Measurements from ENCODE around the gene SCTR.

The SCTR gene

GRCh38 chr2:119523952-119524694 is at the start of gene SCTR:
Gene SCTR (minus strand): TSS chr2:119524483. CDS start chr2:119524226, 257 bp downstream.
- H3K9me3 ChIP-seq (ENCODE audit: control insufficient read depth in 1 of 2, low read length in 2 of 2), result no peaks in the 10 kb centered on the region
- peaks cover 4 to 7% of the 10 kb centered on the region in 2 donors for H3K27me3 ChIP-seq (ENCODE audit: control insufficient read depth in 1 of 2, insufficient read depth in 2 of 2, low read length in 2 of 2)
- no peak within 1 kb of the TSS for H3K27ac ChIP-seq (ENCODE audit: low read depth, low read length)
- peak within 1 kb of the TSS; percentile 66 to 81 for H3K9ac ChIP-seq (ENCODE audit: low read depth in 1 of 2, low read length in 2 of 2)
- peaks cover 20 to 21% of the 10 kb centered on the region in 2 donors for H3K4me1 ChIP-seq (ENCODE audit: control insufficient read depth in 1 of 2, insufficient read depth in 2 of 2, low read length in 2 of 2)
- no peaks in the 10 kb centered on the region for H3K36me3 ChIP-seq (ENCODE audit: control insufficient read depth in 1 of 2, insufficient read depth in 2 of 2, low read length in 2 of 2)
- H3K4me3 ChIP-seq (ENCODE audit: low read depth in 1 of 2, low read length in 2 of 2), result peak within 1 kb of the TSS; percentile 74 to 78

- Histone ChIP-seq H3K27ac (ENCODE audit: low read depth, low read length) (no peak overlapping the region), H3K27me3 (ENCODE audit: control insufficient read depth in 1 of 2, insufficient read depth in 2 of 2, low read length in 2 of 2) (no peaks in the 10 kb centered on the region), H3K4me1 (ENCODE audit: control insufficient read depth in 1 of 2, insufficient read depth in 2 of 2, low read length in 2 of 2) (no peaks in the 10 kb centered on the region), H3K4me3 (ENCODE audit: low read depth in 1 of 2, low read length in 2 of 2) (no peak overlapping the region), H3K9ac (ENCODE audit: low read depth in 1 of 2, low read length in 2 of 2) (no peak overlapping the region), H3K9me3 (ENCODE audit: control insufficient read depth in 1 of 2, low read length in 2 of 2) (peaks cover 3 to 5% of the 10 kb centered on the region in 2 donors), H3K36me3 (ENCODE audit: control insufficient read depth in 1 of 2, insufficient read depth in 2 of 2, low read length in 2 of 2) (no peaks in the 10 kb centered on the region)
Observed at GRCh38 chr2:119567292-119567691, 43.0 kb upstream of the SCTR start.

GRCh38 chr2:119565481-119565880 is 41.2 kb upstream of the SCTR start:
- Histone ChIP-seq H3K27me3 (ENCODE audit: control insufficient read depth in 1 of 2, insufficient read depth in 2 of 2, low read length in 2 of 2) (no peaks in the 10 kb centered on the region), H3K9ac (ENCODE audit: low read depth in 1 of 2, low read length in 2 of 2) (no peak overlapping the region), H3K9me3 (ENCODE audit: control insufficient read depth in 1 of 2, low read length in 2 of 2) (peaks cover 3 to 5% of the 10 kb centered on the region in 2 donors), H3K4me1 (ENCODE audit: control insufficient read depth in 1 of 2, insufficient read depth in 2 of 2, low read length in 2 of 2) (no peaks in the 10 kb centered on the region), H3K36me3 (ENCODE audit: control insufficient read depth in 1 of 2, insufficient read depth in 2 of 2, low read length in 2 of 2) (no peaks in the 10 kb centered on the region), H3K27ac (ENCODE audit: low read depth, low read length) (no peak overlapping the region), H3K4me3 (ENCODE audit: low read depth in 1 of 2, low read length in 2 of 2) (no peak overlapping the region)

GRCh38 chr2:119553687-119554344 is 29.5 kb upstream of the SCTR start:
- no peak overlapping the region for H3K4me3 ChIP-seq (ENCODE audit: low read depth in 1 of 2, low read length in 2 of 2)
- no peaks in the 10 kb centered on the region for H3K9me3 ChIP-seq (ENCODE audit: control insufficient read depth in 1 of 2, low read length in 2 of 2)
- peaks cover 0 to 6% of the 10 kb centered on the region in 2 donors for H3K36me3 ChIP-seq (ENCODE audit: control insufficient read depth in 1 of 2, insufficient read depth in 2 of 2, low read length in 2 of 2)
- H3K27ac ChIP-seq (ENCODE audit: low read depth, low read length), result no peak overlapping the region
- H3K4me1 ChIP-seq (ENCODE audit: control insufficient read depth in 1 of 2, insufficient read depth in 2 of 2, low read length in 2 of 2), result peaks cover 14 to 16% of the 10 kb centered on the region in 2 donors
- no peaks in the 10 kb centered on the region for H3K27me3 ChIP-seq (ENCODE audit: control insufficient read depth in 1 of 2, insufficient read depth in 2 of 2, low read length in 2 of 2)
- H3K9ac ChIP-seq (ENCODE audit: low read depth in 1 of 2, low read length in 2 of 2), result no peak overlapping the region

- Histone ChIP-seq H3K27ac (ENCODE audit: low read depth, low read length) (no peak overlapping the region), H3K36me3 (ENCODE audit: control insufficient read depth in 1 of 2, insufficient read depth in 2 of 2, low read length in 2 of 2) (peaks cover 0 to 6% of the 10 kb centered on the region in 2 donors), H3K9ac (ENCODE audit: low read depth in 1 of 2, low read length in 2 of 2) (no peak overlapping the region), H3K4me1 (ENCODE audit: control insufficient read depth in 1 of 2, insufficient read depth in 2 of 2, low read length in 2 of 2) (peaks cover 17 to 20% of the 10 kb centered on the region in 2 donors), H3K4me3 (ENCODE audit: low read depth in 1 of 2, low read length in 2 of 2) (no peak overlapping the region), H3K27me3 (ENCODE audit: control insufficient read depth in 1 of 2, insufficient read depth in 2 of 2, low read length in 2 of 2) (no peaks in the 10 kb centered on the region), H3K9me3 (ENCODE audit: control insufficient read depth in 1 of 2, low read length in 2 of 2) (no peaks in the 10 kb centered on the region)
Observed at GRCh38 chr2:119552902-119553301, 28.6 kb upstream of the SCTR start.

DNA sequence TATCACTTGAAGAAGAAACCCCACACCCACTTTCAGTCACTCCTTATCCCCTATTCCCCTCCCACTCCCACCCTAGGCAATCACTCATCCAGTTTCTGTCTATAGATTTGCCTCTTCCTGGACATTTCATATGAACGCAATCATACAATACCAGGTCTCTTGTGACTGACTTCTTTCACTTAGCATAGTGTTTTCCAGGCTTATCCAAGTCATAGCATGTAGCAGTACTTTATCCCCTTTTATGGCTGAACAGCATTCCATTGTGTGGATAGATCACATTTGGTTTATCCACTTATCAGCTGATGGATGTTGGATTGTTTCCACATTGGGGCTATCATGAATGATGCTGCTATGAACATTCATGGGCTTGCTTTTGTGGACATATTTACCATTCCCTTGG is 26.6 kb upstream of the SCTR start:
- no peaks in the 10 kb centered on the region for H3K36me3 ChIP-seq (ENCODE audit: control insufficient read depth in 1 of 2, insufficient read depth in 2 of 2, low read length in 2 of 2)
- H3K9ac ChIP-seq (ENCODE audit: low read depth in 1 of 2, low read length in 2 of 2), result no peak overlapping the region
- H3K4me1 ChIP-seq (ENCODE audit: control insufficient read depth in 1 of 2, insufficient read depth in 2 of 2, low read length in 2 of 2), result peaks cover 28 to 32% of the 10 kb centered on the region in 2 donors
- no peak overlapping the region for H3K27ac ChIP-seq (ENCODE audit: low read depth, low read length)
- H3K4me3 ChIP-seq (ENCODE audit: low read depth in 1 of 2, low read length in 2 of 2), result no peak overlapping the region
- H3K27me3 ChIP-seq (ENCODE audit: control insufficient read depth in 1 of 2, insufficient read depth in 2 of 2, low read length in 2 of 2), result no peaks in the 10 kb centered on the region
- no peaks in the 10 kb centered on the region for H3K9me3 ChIP-seq (ENCODE audit: control insufficient read depth in 1 of 2, low read length in 2 of 2)

DNA sequence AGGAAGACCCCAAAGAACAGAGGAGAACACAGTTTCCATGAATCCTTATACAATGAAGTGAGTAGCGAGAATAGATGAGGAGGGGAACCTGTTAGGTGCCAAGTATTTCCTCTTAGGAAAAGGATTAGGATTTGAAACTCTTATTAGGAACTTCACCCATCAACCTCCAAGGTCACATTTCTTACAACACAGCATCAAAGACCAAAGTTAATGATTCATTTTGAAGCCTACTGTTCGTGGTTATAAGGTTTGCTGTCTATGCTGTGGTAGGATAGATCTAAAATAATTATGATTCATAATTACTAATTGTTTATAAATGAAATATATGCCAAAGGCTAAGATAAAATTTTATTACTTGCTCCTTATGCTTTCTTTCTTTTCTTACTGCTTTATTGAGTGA is 26.1 kb upstream of the SCTR start:
- Histone ChIP-seq H3K4me1 (ENCODE audit: control insufficient read depth in 1 of 2, insufficient read depth in 2 of 2, low read length in 2 of 2) (peaks cover 33 to 37% of the 10 kb centered on the region in 2 donors), H3K9ac (ENCODE audit: low read depth in 1 of 2, low read length in 2 of 2) (no peak overlapping the region), H3K36me3 (ENCODE audit: control insufficient read depth in 1 of 2, insufficient read depth in 2 of 2, low read length in 2 of 2) (no peaks in the 10 kb centered on the region), H3K4me3 (ENCODE audit: low read depth in 1 of 2, low read length in 2 of 2) (no peak overlapping the region), H3K9me3 (ENCODE audit: control insufficient read depth in 1 of 2, low read length in 2 of 2) (no peaks in the 10 kb centered on the region), H3K27ac (ENCODE audit: low read depth, low read length) (no peak overlapping the region), H3K27me3 (ENCODE audit: control insufficient read depth in 1 of 2, insufficient read depth in 2 of 2, low read length in 2 of 2) (no peaks in the 10 kb centered on the region)

DNA sequence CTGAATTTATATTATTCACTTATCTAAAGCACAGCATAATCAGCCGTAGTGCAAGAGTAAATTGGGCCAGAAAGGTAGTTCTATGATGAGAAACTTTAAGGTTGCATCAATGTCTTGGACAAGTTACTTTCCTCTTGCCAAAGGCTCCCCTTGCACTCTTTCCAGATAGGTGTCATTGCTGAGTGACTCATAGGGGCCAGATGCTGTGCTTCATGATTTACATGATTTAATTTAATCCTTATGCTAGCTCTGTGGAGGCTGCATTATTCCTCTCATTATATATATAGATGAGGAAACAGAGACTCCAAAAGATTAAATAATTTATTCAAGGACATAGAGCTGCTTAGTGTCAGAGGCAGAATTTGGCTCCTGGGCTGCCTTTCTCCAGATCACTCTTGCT is 25.0 kb upstream of the SCTR start:
- no peak overlapping the region for H3K27ac ChIP-seq (ENCODE audit: low read depth, low read length)
- H3K4me3 ChIP-seq (ENCODE audit: low read depth in 1 of 2, low read length in 2 of 2), result peak overlapping the region in 1 of 2 donors; percentile 7
- no peaks in the 10 kb centered on the region for H3K9me3 ChIP-seq (ENCODE audit: control insufficient read depth in 1 of 2, low read length in 2 of 2)
- H3K4me1 ChIP-seq (ENCODE audit: control insufficient read depth in 1 of 2, insufficient read depth in 2 of 2, low read length in 2 of 2), result peaks cover 39 to 40% of the 10 kb centered on the region in 2 donors
- no peak overlapping the region for H3K9ac ChIP-seq (ENCODE audit: low read depth in 1 of 2, low read length in 2 of 2)
- H3K36me3 ChIP-seq (ENCODE audit: control insufficient read depth in 1 of 2, insufficient read depth in 2 of 2, low read length in 2 of 2), result no peaks in the 10 kb centered on the region
- H3K27me3 ChIP-seq (ENCODE audit: control insufficient read depth in 1 of 2, insufficient read depth in 2 of 2, low read length in 2 of 2), result no peaks in the 10 kb centered on the region

DNA sequence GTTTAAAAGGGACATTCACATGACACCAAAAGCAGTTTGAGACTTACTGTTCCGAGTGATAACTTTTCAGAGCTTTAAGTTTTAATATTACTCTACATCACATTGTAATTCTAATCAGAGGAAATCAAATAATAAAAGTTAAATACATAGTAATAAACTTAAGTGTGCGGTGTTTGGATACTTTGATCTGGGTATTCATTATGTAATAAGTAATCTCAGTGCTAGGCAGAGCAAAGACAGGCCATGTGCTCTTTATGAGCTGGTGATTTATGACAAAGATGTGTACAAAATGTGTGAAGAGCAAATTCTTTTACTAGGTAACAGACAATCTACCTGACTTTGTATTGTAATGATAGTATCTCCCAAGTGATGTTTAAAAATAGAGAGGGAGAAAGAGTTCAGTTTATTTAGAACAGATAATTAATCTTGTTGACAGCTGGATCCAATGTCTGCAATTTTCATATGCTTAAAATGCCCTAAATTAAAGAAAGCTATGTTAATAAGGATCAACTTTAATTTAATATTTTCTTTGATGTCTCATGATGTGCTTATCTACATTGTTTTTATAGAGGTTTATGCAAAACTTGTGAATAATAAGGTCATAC is 24.3 kb upstream of the SCTR start:
- Histone ChIP-seq H3K9ac (ENCODE audit: low read depth in 1 of 2, low read length in 2 of 2) (no peak overlapping the region), H3K27ac (ENCODE audit: low read depth, low read length) (no peak overlapping the region), H3K4me3 (ENCODE audit: low read depth in 1 of 2, low read length in 2 of 2) (no peak overlapping the region), H3K9me3 (ENCODE audit: control insufficient read depth in 1 of 2, low read length in 2 of 2) (no peaks in the 10 kb centered on the region), H3K36me3 (ENCODE audit: control insufficient read depth in 1 of 2, insufficient read depth in 2 of 2, low read length in 2 of 2) (no peaks in the 10 kb centered on the region), H3K27me3 (ENCODE audit: control insufficient read depth in 1 of 2, insufficient read depth in 2 of 2, low read length in 2 of 2) (no peaks in the 10 kb centered on the region), H3K4me1 (ENCODE audit: control insufficient read depth in 1 of 2, insufficient read depth in 2 of 2, low read length in 2 of 2) (peaks cover 39 to 40% of the 10 kb centered on the region in 2 donors)

DNA sequence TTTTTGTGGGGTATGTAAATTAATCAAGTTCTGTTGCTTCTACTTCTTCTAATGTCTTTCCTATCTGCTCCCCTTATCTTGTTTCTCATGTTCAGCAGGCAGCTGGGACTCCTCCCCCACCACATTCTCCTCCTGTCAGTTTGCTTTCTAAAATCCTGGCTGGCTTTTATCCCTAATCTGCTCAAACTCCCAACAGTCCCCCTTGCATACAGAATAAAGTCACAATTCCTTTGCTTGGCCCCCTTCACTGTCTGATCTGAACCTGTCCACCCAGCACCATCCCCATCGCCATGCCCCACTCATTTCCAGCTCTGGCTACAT is 22.1 kb upstream of the SCTR start:
- Histone ChIP-seq H3K27me3 (ENCODE audit: control insufficient read depth in 1 of 2, insufficient read depth in 2 of 2, low read length in 2 of 2) (no peaks in the 10 kb centered on the region), H3K4me3 (ENCODE audit: low read depth in 1 of 2, low read length in 2 of 2) (peak overlapping the region; percentile 7 to 8), H3K36me3 (ENCODE audit: control insufficient read depth in 1 of 2, insufficient read depth in 2 of 2, low read length in 2 of 2) (no peaks in the 10 kb centered on the region), H3K9ac (ENCODE audit: low read depth in 1 of 2, low read length in 2 of 2) (no peak overlapping the region), H3K27ac (ENCODE audit: low read depth, low read length) (no peak overlapping the region), H3K9me3 (ENCODE audit: control insufficient read depth in 1 of 2, low read length in 2 of 2) (no peaks in the 10 kb centered on the region), H3K4me1 (ENCODE audit: control insufficient read depth in 1 of 2, insufficient read depth in 2 of 2, low read length in 2 of 2) (peaks cover 39 to 46% of the 10 kb centered on the region in 2 donors)

Measured in duodenal mucosa (tissue), 2 donors.